Lung (tissue), 12 donors: ENCODE measurements around the gene PLCH1. TPM values are rescaled to one million over a fixed set of nuclear protein-coding genes. Genes with fewer than 3 reads are reported as not detected.

Experiments
- ATAC-seq: fragments of 200-7000 bp; cut with Tn5 transposase; one replicate; pipeline ENCODE4 v1.9.1; 2020; ENCODE audit warnings: moderate number of reproducible peaks; ENCODE audit not compliant: insufficient read depth, low FRiP score
- DNase-seq, 3 donors: peaks; one replicate each; pipeline ENCODE4 v3.0.0-alpha.2; 2013 to 2017
- H3K27ac ChIP-seq, 2 donors: one replicate each; pipeline ENCODE4 v1.5.1; 2013; ENCODE audit warnings: mild to moderate bottlenecking in 2 of 2, moderate library complexity in 2 of 2, control low read depth in 1 of 2, inconsistent platforms in 1 of 2, low read depth in 1 of 2, low read length in 1 of 2
- H3K27me3 ChIP-seq, 3 donors: one replicate each; pipeline ENCODE4 v1.5.1; 2013; ENCODE audit warnings: low read length in 2 of 3; ENCODE audit not compliant: control insufficient read depth in 3 of 3, insufficient read depth in 3 of 3
- H3K36me3 ChIP-seq, 4 donors: one replicate each; pipeline ENCODE4 v1.5.1; 2013; ENCODE audit warnings: low read length in 4 of 4, mild to moderate bottlenecking in 1 of 4, moderate library complexity in 1 of 4; ENCODE audit not compliant: control insufficient read depth in 4 of 4, insufficient read depth in 4 of 4
- H3K4me1 ChIP-seq, 5 donors: one replicate each; pipeline ENCODE4 v1.5.1; 2013; ENCODE audit warnings: low read length in 5 of 5, mild to moderate bottlenecking in 2 of 5, moderate library complexity in 1 of 5; ENCODE audit not compliant: control insufficient read depth in 5 of 5, insufficient read depth in 5 of 5
- H3K4me3 ChIP-seq: one replicate; pipeline ENCODE4 v1.5.1; 2013; ENCODE audit warnings: mild to moderate bottlenecking, control low read depth, moderate library complexity
- H3K9ac ChIP-seq, 2 donors: one replicate each; pipeline ENCODE4 v1.5.1; 2013; ENCODE audit warnings: low read length in 2 of 2, control low read depth in 1 of 2; ENCODE audit not compliant: insufficient read depth in 1 of 2
- H3K9me3 ChIP-seq, 4 donors: one replicate each; pipeline ENCODE4 v1.5.1; 2013; ENCODE audit warnings: low read length in 3 of 4, mild to moderate bottlenecking in 1 of 4, moderate library complexity in 1 of 4; ENCODE audit not compliant: control insufficient read depth in 4 of 4, insufficient read depth in 3 of 4
- WGBS, 2 donors: extraction: QIAGEN DNeasy Blood & Tissue Kit; methylation state at CpG; one replicate each; pipeline ENCODE4 v1.1.7; 2013; 5-methylcytosine and 5-hydroxymethylcytosine counted together
- polyA plus RNA-seq, 2 donors: library from polyadenylated mRNA; stranded (reverse); fragments of 200-250 nt; gene quantifications; one replicate each; pipeline ENCODE4 v1.2.1, GENCODE V29; 2013
- total RNA-seq, 2 donors: library from RNA; depleted of rRNA in 1 of 2; stranded (reverse); fragments of >200 nt in 1 of 2; gene quantifications; one replicate each; pipeline ENCODE4 v1.2.1, GENCODE V29; 2014 to 2021
- TF ChIP-seq, protein P1 (sequence below): IDR thresholded peaks from 2 replicates; pipeline ENCODE4 v1.5.1; 2012; ENCODE audit warnings: mild to moderate bottlenecking; ENCODE audit errors: control extremely low read depth, extremely low read depth
- donor health status: control.
- donor health status: control.
- donor health status: Bipolar disorder and iron deficiency.
- donor health status: healthy.
- donor health status: DM: yes; HTN: yes; CAD: no.

Gene PLCH1
- total and polyA plus RNA-seq, 4 donors, result 2.5 to 22.8 (median 9.1) TPM

DNA sequence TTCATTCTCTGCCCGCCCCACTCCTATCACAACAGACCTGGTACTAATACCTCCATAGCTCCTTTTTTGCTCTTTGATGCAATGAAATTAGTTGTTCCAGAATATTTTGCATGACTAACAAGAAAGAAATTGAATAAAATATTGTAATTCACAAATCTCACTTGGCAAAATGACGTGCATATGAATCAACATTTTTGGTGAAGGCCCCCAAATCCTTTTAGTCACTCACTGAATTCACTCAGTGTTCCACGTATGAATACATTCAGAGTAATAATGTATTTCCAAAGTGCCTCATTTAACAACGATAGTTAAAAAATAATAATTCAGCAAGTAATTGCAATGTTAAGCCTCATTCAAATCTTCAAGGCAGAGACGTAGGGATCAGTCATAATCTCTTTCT, 302.8 kb downstream of the PLCH1 start:
- 86 to 92% methylated on average over 5 of the region's 5 CpGs for WGBS, 2 donors
- no peaks in the 10 kb centered on the region for H3K36me3 ChIP-seq
- TF ChIP-seq, protein P1, sequence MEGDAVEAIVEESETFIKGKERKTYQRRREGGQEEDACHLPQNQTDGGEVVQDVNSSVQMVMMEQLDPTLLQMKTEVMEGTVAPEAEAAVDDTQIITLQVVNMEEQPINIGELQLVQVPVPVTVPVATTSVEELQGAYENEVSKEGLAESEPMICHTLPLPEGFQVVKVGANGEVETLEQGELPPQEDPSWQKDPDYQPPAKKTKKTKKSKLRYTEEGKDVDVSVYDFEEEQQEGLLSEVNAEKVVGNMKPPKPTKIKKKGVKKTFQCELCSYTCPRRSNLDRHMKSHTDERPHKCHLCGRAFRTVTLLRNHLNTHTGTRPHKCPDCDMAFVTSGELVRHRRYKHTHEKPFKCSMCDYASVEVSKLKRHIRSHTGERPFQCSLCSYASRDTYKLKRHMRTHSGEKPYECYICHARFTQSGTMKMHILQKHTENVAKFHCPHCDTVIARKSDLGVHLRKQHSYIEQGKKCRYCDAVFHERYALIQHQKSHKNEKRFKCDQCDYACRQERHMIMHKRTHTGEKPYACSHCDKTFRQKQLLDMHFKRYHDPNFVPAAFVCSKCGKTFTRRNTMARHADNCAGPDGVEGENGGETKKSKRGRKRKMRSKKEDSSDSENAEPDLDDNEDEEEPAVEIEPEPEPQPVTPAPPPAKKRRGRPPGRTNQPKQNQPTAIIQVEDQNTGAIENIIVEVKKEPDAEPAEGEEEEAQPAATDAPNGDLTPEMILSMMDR, result no peak

DNA sequence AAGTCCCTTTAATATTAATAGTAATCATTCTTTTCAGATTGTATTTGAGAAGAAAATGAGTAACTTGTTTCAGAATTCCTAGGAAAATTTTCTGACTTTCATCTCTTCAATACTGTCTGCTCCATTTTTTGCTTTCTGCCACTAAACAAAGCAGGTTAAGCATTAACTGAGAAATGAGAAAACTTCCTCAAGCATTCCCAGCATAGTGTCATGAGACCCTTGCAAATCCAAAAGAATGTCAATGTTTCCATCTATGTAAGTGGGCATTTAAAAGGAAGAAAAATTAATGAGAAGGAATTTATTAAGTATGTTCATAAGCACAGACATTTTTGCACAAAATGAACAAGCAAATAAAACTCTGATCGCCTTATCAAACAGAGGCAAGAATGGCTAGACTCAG, 303.4 kb downstream of the PLCH1 start:
- ATAC-seq (no peak), DNase-seq (no peak)
- Histone ChIP-seq H3K36me3 (no peaks in the 10 kb centered on the region), H3K9me3 (no peaks in the 10 kb centered on the region), H3K4me1 (no peaks in the 10 kb centered on the region), H3K27ac (no peak overlapping the region), H3K9ac (no peak overlapping the region), H3K4me3 (no peak overlapping the region), H3K27me3 (no peaks in the 10 kb centered on the region)
- TF ChIP-seq, protein P1, result no peak
- WGBS, 2 donors, result 84% methylated on average over 1 of the region's 1 CpG

More for the DNA sequence above, 302.8 kb downstream of the PLCH1 start:
- Histone ChIP-seq H3K27me3 (no peaks in the 10 kb centered on the region), H3K27ac (no peak overlapping the region), H3K9ac (no peak overlapping the region), H3K9me3 (no peaks in the 10 kb centered on the region), H3K4me3 (no peak overlapping the region), H3K4me1 (no peaks in the 10 kb centered on the region)
- ATAC-seq (no peak), DNase-seq (no peak)

DNA sequence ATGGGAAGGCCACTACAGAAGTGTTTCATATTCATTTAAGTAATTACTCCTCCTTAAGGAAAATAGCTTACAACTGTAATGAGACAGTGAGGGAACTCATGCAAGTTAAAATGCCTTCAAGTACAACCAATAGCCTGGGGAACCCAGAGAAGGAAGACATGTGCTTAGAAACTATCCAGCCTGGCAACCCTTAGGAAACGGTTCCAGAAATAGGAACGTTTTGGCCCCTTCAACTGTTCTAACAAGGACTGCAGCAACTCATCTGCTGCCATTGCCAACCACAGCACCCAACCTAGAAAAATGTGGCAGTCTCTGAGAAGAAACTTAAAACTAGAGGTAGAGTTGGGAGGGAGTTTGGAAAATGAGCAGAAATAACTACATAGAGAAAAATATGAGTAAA, 303.8 kb downstream of the PLCH1 start:
- Histone ChIP-seq H3K27me3 (no peaks in the 10 kb centered on the region), H3K36me3 (no peaks in the 10 kb centered on the region), H3K4me3 (no peak overlapping the region), H3K9ac (no peak overlapping the region), H3K27ac (no peak overlapping the region), H3K4me1 (no peaks in the 10 kb centered on the region), H3K9me3 (no peaks in the 10 kb centered on the region)
- TF ChIP-seq, protein P1, result no peak
- DNase-seq, result no peak
- ATAC-seq, result no peak
- whole genome bisulfite sequencing, 2 donors, result 61 to 79% methylated on average over 2 of the region's 2 CpGs

DNA sequence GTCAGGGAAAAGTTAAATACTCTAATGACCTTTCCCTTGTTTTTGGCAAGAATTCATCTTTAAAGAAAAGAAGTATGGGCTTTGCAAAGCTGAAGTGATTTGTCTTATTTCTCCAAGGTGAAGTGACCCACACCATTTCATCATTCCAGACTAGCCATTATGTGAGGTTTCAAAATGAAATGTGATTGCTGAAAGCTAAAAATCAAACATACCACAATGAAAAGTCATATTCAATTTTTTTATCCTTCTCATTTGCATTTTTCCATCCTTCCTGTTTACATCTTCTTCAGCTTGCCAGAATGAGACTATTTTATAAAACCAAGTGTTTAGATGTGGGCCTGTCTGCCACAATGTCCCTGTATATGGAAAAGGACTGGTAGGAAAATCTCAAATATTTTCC, 309.1 kb downstream of the PLCH1 start:
- TF ChIP-seq, protein P1, result no peak
- no peaks in the 10 kb centered on the region for H3K4me1 ChIP-seq
- H3K27ac ChIP-seq, result no peak overlapping the region
- no peak overlapping the region for H3K9ac ChIP-seq
- no peaks in the 10 kb centered on the region for H3K36me3 ChIP-seq
- H3K4me3 ChIP-seq, result no peak overlapping the region
- H3K9me3 ChIP-seq, result no peaks in the 10 kb centered on the region
- H3K27me3 ChIP-seq, result no peaks in the 10 kb centered on the region
- DNase-seq (no peak), ATAC-seq (no peak)
